ENCODE results near the gene MT1X. TPM values are rescaled to one million over a fixed set of nuclear protein-coding genes. Genes with fewer than 3 reads are reported as not detected.
A peak's percentile ranks its signal among the peaks of the same experiment; 100 is the strongest.

The MT1X gene
- polyA plus RNA-seq (ENCODE audit: insufficient read length in 12 of 12): 100 to 1,000 TPM in 1 of 12 donors, 10 to 100 TPM in 4, 1 to 10 TPM in 6, not detected in 1; 7.8 to 137 (median 10.0) TPM
- long read RNA-seq, donor 1, transcript MT1X-201 (3 exons, 450 nt): major isoform, 229 of 269 reads
- long read RNA-seq, donor 1, transcript MT1X-204 (1 exons, 1,727 nt): minor isoform, 39 of 269 reads
- long read RNA-seq, donor 1, partial matches to known transcripts: 0 of 269 reads
- long read RNA-seq, donor 1, other reads (novel, unspliced or antisense): 0 of 269 reads
- long read RNA-seq, donor 2, transcript MT1X-201 (3 exons, 450 nt): major isoform, 12 of 12 reads
- long read RNA-seq, donor 2, partial matches to known transcripts: 0 of 12 reads
- long read RNA-seq, donor 2, other reads (novel, unspliced or antisense): 0 of 12 reads
- long read RNA-seq, donor 3, transcript MT1X-201 (3 exons, 450 nt): major isoform, 5 of 5 reads
- long read RNA-seq, donor 3, partial matches to known transcripts: 0 of 5 reads
- long read RNA-seq, donor 3, other reads (novel, unspliced or antisense): 0 of 5 reads
- long read RNA-seq, donor 4, transcript MT1X-201 (3 exons, 450 nt): major isoform, 7 of 7 reads
- long read RNA-seq, donor 4, partial matches to known transcripts: 0 of 7 reads
- long read RNA-seq, donor 4, other reads (novel, unspliced or antisense): 0 of 7 reads
- long read RNA-seq, donor 5, transcript MT1X-201 (3 exons, 450 nt): major isoform, 20 of 20 reads
- long read RNA-seq, donor 5, partial matches to known transcripts: 0 of 20 reads
- long read RNA-seq, donor 5, other reads (novel, unspliced or antisense): 0 of 20 reads
- long read RNA-seq, donor 6, partial matches to known transcripts: 0 of 5 reads
- long read RNA-seq, donor 6, other reads (novel, unspliced or antisense): 0 of 5 reads
- long read RNA-seq, donor 7, partial matches to known transcripts: 0 of 3 reads
- long read RNA-seq, donor 7, other reads (novel, unspliced or antisense): 0 of 3 reads
- long read RNA-seq, donor 8, transcript MT1X-201 (3 exons, 450 nt): major isoform, 19 of 20 reads
- long read RNA-seq, donor 8, partial matches to known transcripts: 0 of 20 reads
- long read RNA-seq, donor 8, other reads (novel, unspliced or antisense): 0 of 20 reads
- long read RNA-seq, donor 9, transcript MT1X-201 (3 exons, 450 nt): major isoform, 11 of 13 reads
- long read RNA-seq, donor 9, partial matches to known transcripts: 0 of 13 reads
- long read RNA-seq, donor 9, other reads (novel, unspliced or antisense): 0 of 13 reads
- long read RNA-seq, donor 10, transcript MT1X-201 (3 exons, 450 nt): major isoform, 12 of 13 reads
- long read RNA-seq, donor 10, partial matches to known transcripts: 0 of 13 reads
- long read RNA-seq, donor 10, other reads (novel, unspliced or antisense): 0 of 13 reads
- long read RNA-seq, donor 11, transcript MT1X-201 (3 exons, 450 nt): major isoform, 12 of 14 reads
- long read RNA-seq, donor 11, partial matches to known transcripts: 0 of 14 reads
- long read RNA-seq, donor 11, other reads (novel, unspliced or antisense): 0 of 14 reads

GRCh38 chr16:56681939-56682702 lies at the start of gene MT1X:
Gene MT1X (plus strand): TSS chr16:56682470. CDS start chr16:56682541, 71 bp downstream.
- DNase-seq: peak; percentile 87

DNA sequence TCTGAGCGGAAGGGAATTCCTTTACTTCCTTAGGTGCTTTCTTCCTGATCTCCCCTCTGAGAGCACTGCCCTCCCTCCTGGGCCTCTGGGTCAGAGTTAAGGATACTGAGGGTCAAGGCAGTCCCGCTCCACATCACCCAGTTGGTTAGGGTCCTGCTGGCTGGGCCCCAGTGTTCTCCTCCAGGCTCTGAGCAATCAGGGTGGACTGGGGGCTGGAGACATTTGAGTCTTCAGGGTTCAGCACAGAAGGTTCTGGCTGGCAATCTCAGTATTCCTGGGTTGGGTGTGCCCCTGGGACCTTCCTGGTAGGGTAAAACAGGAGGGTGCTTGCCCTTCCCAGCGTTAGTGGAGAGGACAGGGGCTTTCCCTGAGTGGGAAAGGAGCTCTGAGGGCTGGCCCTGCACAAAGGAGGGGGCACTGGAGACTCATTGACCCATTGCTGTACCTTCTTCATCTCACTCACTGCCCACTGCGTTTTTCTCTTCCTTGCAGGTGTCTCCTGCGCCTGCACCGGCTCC lies 49.4 kb upstream of the MT1X start:
- DNase-seq: no peak

DNA sequence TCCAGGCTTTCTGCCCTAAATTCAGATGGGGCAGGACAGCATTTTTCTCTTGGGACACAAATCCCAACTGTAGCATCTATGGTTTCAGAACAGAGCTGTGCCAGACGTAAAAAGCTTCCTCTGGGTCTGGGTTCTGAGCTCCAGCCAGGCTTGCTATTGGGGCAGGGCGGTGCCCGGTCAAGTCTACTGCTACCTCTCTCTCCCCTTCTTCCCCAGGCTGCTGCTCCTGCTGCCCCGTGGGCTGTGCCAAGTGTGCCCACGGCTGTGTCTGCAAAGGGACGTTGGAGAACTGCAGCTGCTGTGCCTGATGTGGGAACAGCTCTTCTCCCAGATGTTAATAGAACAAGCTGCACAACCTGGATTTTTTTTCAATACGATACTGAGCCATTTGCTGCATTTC lies 48.7 kb upstream of the MT1X start:
- DNase-seq: no peak

DNA sequence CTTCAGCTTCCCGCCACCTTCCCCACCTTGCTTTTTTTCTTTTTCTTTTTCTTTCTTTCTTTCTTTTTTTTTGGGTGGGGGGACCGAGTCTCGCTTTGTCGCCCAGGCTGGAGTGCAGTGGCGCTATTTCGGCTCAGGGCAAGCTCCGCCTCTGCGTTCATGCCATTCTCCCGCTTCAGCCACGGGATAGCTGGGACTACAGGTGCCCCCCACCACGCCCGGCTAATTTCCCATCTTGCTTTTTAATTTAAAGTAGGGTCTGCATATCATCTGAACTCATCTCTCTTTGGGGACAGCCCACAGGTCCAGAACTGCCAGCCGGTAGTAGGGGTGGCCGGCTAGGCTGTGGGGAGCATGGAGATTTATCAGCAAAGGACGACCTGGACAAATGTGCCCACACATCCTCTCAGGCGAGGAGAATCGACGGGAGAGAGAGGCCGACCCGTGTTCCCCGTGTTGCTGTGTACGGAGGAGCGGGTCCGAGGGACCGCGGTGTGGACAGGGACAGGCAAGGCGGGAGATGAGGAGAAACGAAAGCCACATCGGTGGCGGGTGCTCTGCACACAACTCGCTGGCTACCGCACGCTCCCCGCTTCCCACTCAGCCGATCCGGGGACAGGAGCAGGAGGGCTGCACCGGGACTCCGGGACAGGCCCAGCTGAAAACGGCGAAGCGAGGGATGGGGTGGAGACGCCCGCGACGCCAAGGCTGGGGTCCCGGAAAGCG lies 47.4 kb upstream of the MT1X start:
- DNase-seq: no peak

- no peak for DNase-seq
Measured at GRCh38 chr16:56635441-56635967, 46.8 kb upstream of the MT1X start.

GRCh38 chr16:56636616-56637413 lies 45.5 kb upstream of the MT1X start:
- no peak for DNase-seq

DNA sequence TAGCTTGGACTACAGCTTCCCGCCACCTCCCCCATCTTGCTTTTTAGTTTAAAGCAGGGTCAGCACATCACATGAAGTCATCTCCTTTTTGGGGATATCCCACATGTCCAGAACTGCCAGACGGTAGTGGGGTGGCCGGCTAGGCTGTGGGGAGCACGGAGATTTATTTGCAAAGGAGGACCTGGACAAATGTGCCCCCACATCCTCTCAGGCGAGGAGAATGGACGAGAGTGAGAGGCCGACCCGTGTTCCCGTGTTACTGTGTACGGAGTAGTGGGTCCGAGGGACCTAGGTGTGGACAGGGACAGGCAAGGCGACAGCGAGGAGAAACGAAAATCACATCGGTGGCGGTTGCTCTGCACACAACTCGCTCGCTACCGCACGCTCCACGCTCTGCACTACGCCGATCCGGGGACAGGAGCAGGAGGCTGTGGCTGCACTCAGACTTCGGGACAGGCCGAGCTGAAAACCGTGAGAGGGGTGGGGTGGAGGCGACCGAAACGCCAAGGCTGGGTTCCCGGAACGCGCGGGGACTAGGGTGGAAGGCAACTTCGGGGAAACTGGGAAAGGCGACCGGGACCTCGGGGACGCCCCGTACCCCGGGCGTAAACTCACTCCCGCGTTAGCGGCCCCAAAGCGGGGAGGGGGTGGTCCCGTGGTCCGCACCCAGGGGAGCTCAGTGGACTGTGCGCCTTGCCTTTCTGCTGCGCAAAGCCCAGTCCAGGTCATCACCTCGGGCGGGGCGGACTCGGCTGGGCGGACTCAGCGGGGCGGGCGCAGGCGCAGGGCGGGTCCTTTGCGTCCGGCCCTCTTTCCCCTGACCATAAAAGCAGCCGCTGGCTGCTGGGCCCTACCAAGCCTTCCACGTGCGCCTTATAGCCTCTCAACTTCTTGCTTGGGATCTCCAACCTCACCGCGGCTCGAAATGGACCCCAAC lies 44.2 kb upstream of the MT1X start, which contains the start of gene MT1A:
TSS of gene MT1A (plus strand) at position 853 of the 937 bp plus-strand sequence. CDS start at position 926, 73 bp downstream.
- peak; percentile 38 for DNase-seq

- no peak for DNase-seq
Measured at GRCh38 chr16:56639045-56639444, 43.2 kb upstream of the MT1X start.

GRCh38 chr16:56640076-56640475 lies 42.2 kb upstream of the MT1X start:
- no peak for DNase-seq

- no peak for DNase-seq
Measured at GRCh38 chr16:56641166-56641565, 41.1 kb upstream of the MT1X start.

DNA sequence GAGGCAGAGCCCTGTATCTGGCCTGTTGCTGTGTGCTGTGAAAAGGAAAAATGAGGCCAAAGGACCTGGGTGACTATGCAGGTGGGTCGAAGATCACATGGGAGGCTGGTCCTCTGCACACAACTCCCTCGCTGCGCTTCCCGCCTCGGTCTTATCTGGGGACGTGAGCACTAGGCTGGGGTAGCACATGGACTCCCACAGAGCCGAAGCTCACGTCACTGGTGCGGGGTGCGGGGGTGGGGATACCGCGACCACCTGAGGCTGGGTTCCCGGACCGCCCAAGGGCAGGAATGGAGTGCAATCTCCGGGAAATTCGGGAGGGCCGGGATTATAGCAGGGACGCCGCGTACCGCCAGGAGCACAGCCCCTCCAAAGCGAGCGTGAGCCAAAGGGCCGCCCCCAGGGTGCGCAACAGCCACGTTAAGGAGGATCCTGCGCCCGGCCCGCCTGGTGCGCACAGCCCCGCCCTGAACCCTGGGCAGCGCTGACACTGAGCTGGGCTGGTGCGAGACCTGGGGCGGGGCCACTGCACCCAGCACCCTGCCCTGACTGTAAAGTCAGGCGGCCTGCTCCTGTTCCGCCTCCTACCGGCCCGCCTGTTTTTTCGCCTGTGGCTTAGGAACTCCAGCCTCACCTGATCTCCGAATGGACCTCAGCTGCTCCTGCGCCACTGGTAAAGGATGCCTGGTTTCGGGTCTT lies 39.0 kb upstream of the MT1X start:
- no peak for DNase-seq

DNA sequence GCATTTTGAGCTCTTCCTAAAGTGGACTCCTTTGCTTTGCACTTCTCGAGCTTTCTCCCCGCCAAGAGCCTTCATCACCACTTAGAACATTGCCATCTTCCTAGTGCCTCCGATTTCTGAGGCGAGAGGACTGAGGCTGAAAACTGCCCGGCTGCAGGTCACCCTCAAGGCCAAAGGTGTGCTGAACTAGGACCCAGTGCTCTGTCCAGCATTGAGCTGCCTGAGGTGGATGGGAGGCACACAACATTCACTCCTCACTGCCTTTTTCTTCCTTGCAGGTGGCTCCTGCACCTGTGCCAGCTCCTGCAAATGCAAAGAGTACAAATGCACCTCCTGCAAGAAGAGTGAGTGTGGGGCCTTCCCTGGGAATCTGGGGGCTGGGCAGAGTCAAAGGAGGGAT lies 38.4 kb upstream of the MT1X start:
- DNase-seq: no peak

DNA sequence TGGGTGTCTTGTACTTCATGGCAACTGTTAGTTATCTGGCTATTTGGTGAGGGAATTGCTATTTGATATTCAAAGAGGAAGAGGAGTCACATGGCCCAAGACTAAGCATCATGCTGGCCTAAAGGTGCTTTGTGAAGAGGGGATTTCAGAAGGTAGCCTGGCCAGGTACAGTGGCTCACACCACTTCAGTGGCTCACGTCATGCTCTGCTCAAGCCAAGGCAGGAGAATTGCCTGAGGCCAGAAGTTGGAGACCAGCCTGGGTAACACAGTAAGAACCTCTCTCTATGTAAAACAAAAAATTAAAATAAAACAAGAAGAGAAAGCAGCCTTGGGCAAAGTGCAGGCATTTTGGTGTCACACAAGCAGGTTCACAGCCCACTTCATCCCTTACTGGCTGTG lies 37.0 kb upstream of the MT1X start:
- no peak for DNase-seq

- no peak for DNase-seq
Measured at GRCh38 chr16:56645838-56646237, 36.4 kb upstream of the MT1X start.

- DNase-seq: no peak
Measured at GRCh38 chr16:56647641-56648431, 34.4 kb upstream of the MT1X start.

DNA sequence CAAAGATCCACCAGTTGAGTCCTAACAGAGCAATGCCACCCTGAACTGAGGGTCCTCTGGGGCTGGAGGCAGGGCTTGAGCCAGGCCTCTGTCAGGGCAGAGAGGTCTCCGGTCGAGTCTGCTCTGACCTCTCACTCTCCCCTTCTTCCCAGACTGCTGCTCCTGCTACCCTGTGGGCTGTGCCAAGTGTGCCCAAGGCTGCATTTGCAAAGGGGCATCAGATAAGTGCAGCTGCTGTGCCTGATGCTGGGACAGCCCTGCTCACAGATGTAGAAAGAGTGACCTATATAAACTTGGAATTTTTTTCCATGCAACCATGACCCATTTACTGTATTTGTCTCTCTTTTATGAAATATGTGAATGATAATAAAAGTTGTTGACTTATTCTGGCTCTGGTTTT lies 33.0 kb upstream of the MT1X start:
- DNase-seq: no peak
